Measurements from ENCODE around the gene SPATA46. TPM values are rescaled to one million over a fixed set of nuclear protein-coding genes. Genes with fewer than 3 reads are reported as not detected.

SPATA46 gene
- total and polyA plus RNA-seq, 2 donors (not counting 1 experiment from before 2014, with no cell fraction given) = not detected

- H4K20me1 ChIP-seq (ENCODE audit: control insufficient read depth, insufficient read depth, low read length, poor library complexity, severe bottlenecking) = no peaks in the 10 kb centered on the region
- H3K27me3 Mint-ChIP-seq = peaks cover 18% of the 10 kb centered on the region
- no peaks in the 10 kb centered on the region for H3K9me3 ChIP-seq (ENCODE audit: control extremely low read depth in 1 of 3, control insufficient read depth in 2 of 3, insufficient read depth in 1 of 3, low read length in 2 of 3)
- CTCF ChIA-PET = no interaction called here
- no peaks in the 10 kb centered on the region for H3K36me3 ChIP-seq (replicated peaks in 1 of 2; ENCODE audit: control extremely low read depth in 1 of 2, control insufficient read depth in 1 of 2, extremely low read depth in 1 of 2, insufficient read depth in 2 of 2, low read length in 1 of 2)
- no peak overlapping the region for H3K4me3 ChIP-seq (ENCODE audit: control extremely low read depth in 1 of 5, extremely low read depth in 1 of 5, insufficient read depth in 1 of 5, low read depth in 2 of 5, low read length in 4 of 5)
- H3K4me1 Mint-ChIP-seq = peaks cover 3% of the 10 kb centered on the region
- POLR2A ChIA-PET = no interaction called here
- no peaks in the 10 kb centered on the region for H3K27me3 ChIP-seq (replicated peaks in 1 of 4; ENCODE audit: control extremely low read depth in 1 of 4, control insufficient read depth in 3 of 4, insufficient read depth in 4 of 4, low read length in 3 of 4)
- no peak overlapping the region for H3K27ac ChIP-seq (ENCODE audit: low read length in 2 of 2)
- TF ChIP-seq EZH2 (IDR thresholded peaks at IDR 0.05; ENCODE audit: borderline replicate concordance, insufficient read depth, low read depth, low read length, poor library complexity, severe bottlenecking) = no peak
- no peak for TF ChIP-seq CTCF (IDR thresholded peaks at IDR 0.05)
- intact Hi-C loops (cut with micrococcal nuclease) = no loop called here
- no peak overlapping the region for H3K4me2 ChIP-seq (replicated peaks; ENCODE audit: low read depth, low read length, poor library complexity, severe bottlenecking)
- no peak overlapping the region for H3K4me3 Mint-ChIP-seq
- no peaks in the 10 kb centered on the region for H3K4me1 ChIP-seq (ENCODE audit: control insufficient read depth in 2 of 2, insufficient read depth in 2 of 2, low read length in 2 of 2)
- H3K79me2 ChIP-seq (ENCODE audit: control insufficient read depth, insufficient read depth, low read length) = no peaks in the 10 kb centered on the region
- H3K9ac ChIP-seq (ENCODE audit: low read length) = no peak overlapping the region
- H2AFZ ChIP-seq (ENCODE audit: insufficient read depth, low read depth, low read length, poor library complexity, severe bottlenecking) = no peak overlapping the region
- no peaks in the 10 kb centered on the region for H3K9me3 Mint-ChIP-seq (ENCODE audit: insufficient read depth)
- DNase-seq = no peak
- ATAC-seq (ENCODE audit: low read depth) = no peak
- no peak overlapping the region for H3K27ac Mint-ChIP-seq
- 98% methylated on average over 5 of the region's 9 CpGs for WGBS (ENCODE audit: insufficient coverage)
These were observed 10.0 kb downstream of the SPATA46 start for GRCh38 chr1:162366671-162367070.

GRCh38 chr1:162366149-162366548, 10.5 kb downstream of the SPATA46 start:
- no peaks in the 10 kb centered on the region for H3K9me3 ChIP-seq (ENCODE audit: control extremely low read depth in 1 of 3, control insufficient read depth in 2 of 3, insufficient read depth in 1 of 3, low read length in 2 of 3)
- DNase-seq (no peak), ATAC-seq (ENCODE audit: low read depth) (no peak)
- H3K9ac ChIP-seq (ENCODE audit: low read length) = no peak overlapping the region
- H3K4me1 ChIP-seq (ENCODE audit: control insufficient read depth in 2 of 2, insufficient read depth in 2 of 2, low read length in 2 of 2) = no peaks in the 10 kb centered on the region
- no peaks in the 10 kb centered on the region for H3K9me3 Mint-ChIP-seq (ENCODE audit: insufficient read depth)
- H2AFZ ChIP-seq (ENCODE audit: insufficient read depth, low read depth, low read length, poor library complexity, severe bottlenecking) = no peak overlapping the region
- H3K4me1 Mint-ChIP-seq = peaks cover 5% of the 10 kb centered on the region
- intact Hi-C loops (cut with micrococcal nuclease) = no loop called here
- H3K27ac ChIP-seq (ENCODE audit: low read length in 2 of 2) = no peak overlapping the region
- ChIA-PET POLR2A (no interaction called here), CTCF (no interaction called here)
- H3K4me3 Mint-ChIP-seq = no peak overlapping the region
- H3K79me2 ChIP-seq (ENCODE audit: control insufficient read depth, insufficient read depth, low read length) = no peaks in the 10 kb centered on the region
- no peaks in the 10 kb centered on the region for H3K36me3 ChIP-seq (replicated peaks in 1 of 2; ENCODE audit: control extremely low read depth in 1 of 2, control insufficient read depth in 1 of 2, extremely low read depth in 1 of 2, insufficient read depth in 2 of 2, low read length in 1 of 2)
- H3K27me3 Mint-ChIP-seq = peaks cover 18% of the 10 kb centered on the region
- no peaks in the 10 kb centered on the region for H3K27me3 ChIP-seq (replicated peaks in 1 of 4; ENCODE audit: control extremely low read depth in 1 of 4, control insufficient read depth in 3 of 4, insufficient read depth in 4 of 4, low read length in 3 of 4)
- WGBS (ENCODE audit: insufficient coverage) = no CpG with 5 or more reads among the region's 4 CpGs
- no peak overlapping the region for H3K4me3 ChIP-seq (ENCODE audit: control extremely low read depth in 1 of 5, extremely low read depth in 1 of 5, insufficient read depth in 1 of 5, low read depth in 2 of 5, low read length in 4 of 5)
- H3K4me2 ChIP-seq (replicated peaks; ENCODE audit: low read depth, low read length, poor library complexity, severe bottlenecking) = no peak overlapping the region
- H3K27ac Mint-ChIP-seq = no peak overlapping the region
- H4K20me1 ChIP-seq (ENCODE audit: control insufficient read depth, insufficient read depth, low read length, poor library complexity, severe bottlenecking) = no peaks in the 10 kb centered on the region
- no peak for TF ChIP-seq CTCF (IDR thresholded peaks at IDR 0.05)
- no peak for TF ChIP-seq EZH2 (IDR thresholded peaks at IDR 0.05; ENCODE audit: borderline replicate concordance, insufficient read depth, low read depth, low read length, poor library complexity, severe bottlenecking)

All from B cell (primary cell).